Mesenchymal stem cell (in vitro differentiated cells and primary cell): Measurements from ENCODE around the gene MSRB3.

ENCODE experiments used
- DNase-seq: peaks from one replicate; pipeline ENCODE4 v3.0.0-alpha.2; 2013
- H2AFZ ChIP-seq: one replicate; pipeline ENCODE4 v1.6.1; 2013; ENCODE audit warnings: low read depth, mild to moderate bottlenecking, control low read depth, inconsistent platforms, low read length, moderate library complexity
- H2AK5ac ChIP-seq: 2 replicates; pipeline ENCODE4 v1.6.1; 2013; ENCODE audit warnings: low read length, moderate library complexity, mild to moderate bottlenecking, inconsistent platforms; ENCODE audit not compliant: severe bottlenecking
- H2BK120ac ChIP-seq: one replicate; pipeline ENCODE4 v1.6.1; 2013; ENCODE audit warnings: low read depth, mild to moderate bottlenecking, inconsistent platforms, low read length, moderate library complexity
- H2BK12ac ChIP-seq, 2 experiments: one replicate each; pipeline ENCODE4 v1.6.1; 2013; ENCODE audit warnings: inconsistent platforms in 2 of 2, low read length in 2 of 2, mild to moderate bottlenecking in 2 of 2, moderate library complexity in 2 of 2, control low read depth in 1 of 2
- H2BK15ac ChIP-seq: one replicate; pipeline ENCODE4 v1.6.1; 2013; ENCODE audit warnings: mild to moderate bottlenecking, low read depth, inconsistent platforms; ENCODE audit not compliant: poor library complexity, severe bottlenecking
- H2BK5ac ChIP-seq: 2 replicates; pipeline ENCODE4 v1.6.1; 2013; ENCODE audit warnings: low read depth, mild to moderate bottlenecking, low read length, control low read depth, inconsistent platforms; ENCODE audit not compliant: poor library complexity, severe bottlenecking
- H3K14ac ChIP-seq, 2 experiments: one replicate each; pipeline ENCODE4 v1.6.1; 2013; ENCODE audit warnings: inconsistent platforms in 2 of 2, low read length in 2 of 2, control low read depth in 1 of 2, mild to moderate bottlenecking in 1 of 2, moderate library complexity in 1 of 2
- H3K18ac ChIP-seq, 2 experiments: one replicate each; pipeline ENCODE4 v1.6.1; 2013; ENCODE audit warnings: inconsistent platforms in 2 of 2, low read length in 2 of 2, control low read depth in 1 of 2, low read depth in 1 of 2, mild to moderate bottlenecking in 1 of 2
- H3K23ac ChIP-seq, 2 experiments: one replicate each; pipeline ENCODE4 v1.6.1; 2013; ENCODE audit warnings: inconsistent platforms in 2 of 2, low read length in 2 of 2, mild to moderate bottlenecking in 2 of 2, moderate library complexity in 2 of 2, control low read depth in 1 of 2
- H3K27ac ChIP-seq: 2 replicates; pipeline ENCODE4 v1.5.1; 2013; ENCODE audit warnings: mild to moderate bottlenecking, moderate library complexity, low read length, control low read depth, inconsistent platforms; ENCODE audit not compliant: poor library complexity, severe bottlenecking
- H3K27me3 ChIP-seq, 2 experiments: 2 replicates each; pipeline versions ENCODE4 v1.6.1 to v1.7.0; 2013; ENCODE audit warnings: low read length in 2 of 2, mild to moderate bottlenecking in 2 of 2, moderate library complexity in 2 of 2, control low read depth in 1 of 2, inconsistent platforms in 1 of 2; ENCODE audit not compliant: control insufficient read depth in 1 of 2, insufficient read depth in 1 of 2
- H3K36me3 ChIP-seq, 2 experiments: 2 replicates each; pipeline versions ENCODE4 v1.6.1 to v1.7.0; 2013; ENCODE audit warnings: low read length in 2 of 2, control low read depth in 1 of 2, inconsistent platforms in 1 of 2, low read depth in 1 of 2, mild to moderate bottlenecking in 1 of 2; ENCODE audit not compliant: insufficient read depth in 2 of 2, control insufficient read depth in 1 of 2
- H3K4ac ChIP-seq, 2 experiments: one replicate each; pipeline ENCODE4 v1.6.1; 2013; ENCODE audit warnings: inconsistent platforms in 2 of 2, low read length in 2 of 2, mild to moderate bottlenecking in 2 of 2, moderate library complexity in 2 of 2, control low read depth in 1 of 2, low read depth in 1 of 2
- H3K4me1 ChIP-seq: 2 replicates; pipeline ENCODE4 v1.6.1; 2013; ENCODE audit warnings: low read depth, low read length, control low read depth; ENCODE audit not compliant: control insufficient read depth, insufficient read depth
- H3K4me2 ChIP-seq: 2 replicates; pipeline ENCODE4 v1.6.1; 2013; ENCODE audit warnings: low read length, mild to moderate bottlenecking, inconsistent platforms; ENCODE audit not compliant: poor library complexity, severe bottlenecking
- H3K4me3 ChIP-seq, 2 experiments: 2 replicates each; pipeline versions ENCODE4 v1.5.1 to v1.7.0; 2013; ENCODE audit warnings: low read length in 2 of 2, mild to moderate bottlenecking in 2 of 2, control low read depth in 1 of 2, low read depth in 1 of 2; ENCODE audit not compliant: insufficient read depth in 1 of 2
- H3K79me1 ChIP-seq: replicated peaks from 2 replicates; pipeline ENCODE4 v1.6.1; 2013; ENCODE audit warnings: mild to moderate bottlenecking, control low read depth, low read length, inconsistent platforms; ENCODE audit not compliant: poor library complexity, severe bottlenecking
- H3K9ac ChIP-seq: 2 replicates; pipeline ENCODE4 v1.7.0; 2013; ENCODE audit warnings: mild to moderate bottlenecking, low read length, moderate library complexity
- H3K9me3 ChIP-seq: 2 replicates; pipeline ENCODE4 v1.7.0; 2013; ENCODE audit warnings: mild to moderate bottlenecking, low read length; ENCODE audit not compliant: control insufficient read depth
- H4K8ac ChIP-seq: one replicate; pipeline ENCODE4 v1.6.1; 2013; ENCODE audit warnings: inconsistent platforms, mild to moderate bottlenecking, low read length, moderate library complexity
- H4K91ac ChIP-seq: one replicate; pipeline ENCODE4 v1.6.1; 2013; ENCODE audit warnings: mild to moderate bottlenecking, low read length, inconsistent platforms
- WGBS: methylation state at CpG from one replicate; pipeline ENCODE4 v1.1.7; 2013; ENCODE audit warnings: mixed read lengths; 5-methylcytosine and 5-hydroxymethylcytosine counted together

MSRB3 gene

GRCh38 chr12:65334521-65334920 lies 56.0 kb downstream of the MSRB3 start:
- H3K27ac ChIP-seq, result peak overlapping the region; percentile 76
- H4K8ac ChIP-seq, result peak overlapping the region; percentile 19
- peaks cover 4% of the 10 kb centered on the region for H3K4me1 ChIP-seq
- no peak overlapping the region for H4K91ac ChIP-seq
- no peak overlapping the region for H2BK5ac ChIP-seq
- peaks cover 4% of the 10 kb centered on the region for H3K79me1 ChIP-seq
- no peaks in the 10 kb centered on the region for H3K9me3 ChIP-seq
- no peak overlapping the region for H3K9ac ChIP-seq
- H3K18ac ChIP-seq, result peak overlapping the region in 1 of 2 experiments; percentile 62
- H3K4ac ChIP-seq, result peak overlapping the region in 1 of 2 experiments; percentile 28
- H2BK15ac ChIP-seq, result no peak overlapping the region
- H3K4me3 ChIP-seq, result no peak overlapping the region
- DNase-seq, result peak; percentile 35
- H2AK5ac ChIP-seq, result peak overlapping the region; percentile 97
- no peak overlapping the region for H3K14ac ChIP-seq
- no peak overlapping the region for H3K4me2 ChIP-seq
- H2AFZ ChIP-seq, result no peak overlapping the region
- H3K36me3 ChIP-seq, result peaks cover 8% of the 10 kb centered on the region in 2 experiments
- no peak overlapping the region for H2BK120ac ChIP-seq
- H3K23ac ChIP-seq, result no peak overlapping the region
- no peaks in the 10 kb centered on the region for H3K27me3 ChIP-seq
- peak overlapping the region in 1 of 2 experiments; percentile 63 for H2BK12ac ChIP-seq

GRCh38 chr12:65335021-65335714 lies 56.7 kb downstream of the MSRB3 start:
- peak overlapping the region; percentile 76 for H3K27ac ChIP-seq
- no peak overlapping the region for H3K18ac ChIP-seq
- no peak overlapping the region for H3K14ac ChIP-seq
- no peak overlapping the region for H2BK15ac ChIP-seq
- H2BK5ac ChIP-seq, result no peak overlapping the region
- H3K9me3 ChIP-seq, result no peaks in the 10 kb centered on the region
- peak overlapping the region in 1 of 2 experiments; percentile 40 for H3K4me3 ChIP-seq
- H3K4me2 ChIP-seq, result no peak overlapping the region
- H3K36me3 ChIP-seq, result peaks cover 8% of the 10 kb centered on the region in 2 experiments
- H2BK120ac ChIP-seq, result no peak overlapping the region
- H2AK5ac ChIP-seq, result peak overlapping the region; percentile 87
- peaks cover 4% of the 10 kb centered on the region for H3K4me1 ChIP-seq
- H4K91ac ChIP-seq, result no peak overlapping the region
- DNase-seq, result peak; percentile 96
- H2AFZ ChIP-seq, result no peak overlapping the region
- no peaks in the 10 kb centered on the region for H3K27me3 ChIP-seq
- H2BK12ac ChIP-seq, result no peak overlapping the region
- H3K23ac ChIP-seq, result no peak overlapping the region
- peak overlapping the region; percentile 72 for H3K9ac ChIP-seq
- H3K79me1 ChIP-seq, result peaks cover 4% of the 10 kb centered on the region
- 20% methylated on average over 1 of the region's 5 CpGs for WGBS
- peak overlapping the region in 1 of 2 experiments; percentile 61 for H3K4ac ChIP-seq
- H4K8ac ChIP-seq, result no peak overlapping the region

- Histone ChIP-seq H3K27ac (peak overlapping the region; percentile 76), H3K4me3 (peak overlapping the region in 1 of 2 experiments; percentile 40), H3K36me3 (peaks cover 8% of the 10 kb centered on the region in 2 experiments), H3K4me1 (peaks cover 4% of the 10 kb centered on the region), H4K91ac (no peak overlapping the region), H2AFZ (no peak overlapping the region), H3K4ac (no peak overlapping the region), H4K8ac (no peak overlapping the region), H3K14ac (no peak overlapping the region), H3K4me2 (no peak overlapping the region), H2AK5ac (no peak overlapping the region), H3K27me3 (no peaks in the 10 kb centered on the region), H3K9ac (peak overlapping the region; percentile 72), H3K79me1 (peaks cover 4% of the 10 kb centered on the region), H2BK12ac (no peak overlapping the region), H3K9me3 (no peaks in the 10 kb centered on the region), H3K23ac (no peak overlapping the region), H2BK15ac (no peak overlapping the region), H2BK5ac (no peak overlapping the region), H2BK120ac (no peak overlapping the region), H3K18ac (no peak overlapping the region)
- no peak for DNase-seq
- no CpG with 5 or more reads among the region's 1 CpG for WGBS
These were observed 57.5 kb downstream of the MSRB3 start for GRCh38 chr12:65335981-65336380.

GRCh38 chr12:65339161-65339560 lies 60.7 kb downstream of the MSRB3 start:
- no peak overlapping the region for H3K27ac ChIP-seq
- no peak overlapping the region for H2BK15ac ChIP-seq
- no peak for DNase-seq
- H4K91ac ChIP-seq, result no peak overlapping the region
- H3K4ac ChIP-seq, result no peak overlapping the region
- H3K27me3 ChIP-seq, result no peaks in the 10 kb centered on the region
- no peak overlapping the region for H3K9ac ChIP-seq
- H3K14ac ChIP-seq, result no peak overlapping the region
- no peak overlapping the region for H3K18ac ChIP-seq
- H3K36me3 ChIP-seq, result no peaks in the 10 kb centered on the region
- no peak overlapping the region for H2AK5ac ChIP-seq
- peaks cover 2% of the 10 kb centered on the region for H3K4me1 ChIP-seq
- H2BK120ac ChIP-seq, result no peak overlapping the region
- H3K4me2 ChIP-seq, result no peak overlapping the region
- no peak overlapping the region for H3K4me3 ChIP-seq
- no peak overlapping the region for H3K23ac ChIP-seq
- WGBS, result 100% methylated on average over 1 of the region's 1 CpG
- H2AFZ ChIP-seq, result no peak overlapping the region
- no peak overlapping the region for H2BK12ac ChIP-seq
- no peak overlapping the region for H4K8ac ChIP-seq
- H2BK5ac ChIP-seq, result no peak overlapping the region
- H3K9me3 ChIP-seq, result no peaks in the 10 kb centered on the region
- peaks cover 2% of the 10 kb centered on the region for H3K79me1 ChIP-seq
